GM21786 (cell line): ENCODE results near the gene NR2C2AP.
A peak's percentile ranks its signal among the peaks of the same experiment; 100 is the strongest.

ENCODE experiments used
- ATAC-seq: cut with Tn5 transposase; IDR thresholded peaks from one replicate; pipeline ENCODE4 v1.9.1; 2021; ENCODE audit not compliant: unreplicated experiment

Gene NR2C2AP

DNA sequence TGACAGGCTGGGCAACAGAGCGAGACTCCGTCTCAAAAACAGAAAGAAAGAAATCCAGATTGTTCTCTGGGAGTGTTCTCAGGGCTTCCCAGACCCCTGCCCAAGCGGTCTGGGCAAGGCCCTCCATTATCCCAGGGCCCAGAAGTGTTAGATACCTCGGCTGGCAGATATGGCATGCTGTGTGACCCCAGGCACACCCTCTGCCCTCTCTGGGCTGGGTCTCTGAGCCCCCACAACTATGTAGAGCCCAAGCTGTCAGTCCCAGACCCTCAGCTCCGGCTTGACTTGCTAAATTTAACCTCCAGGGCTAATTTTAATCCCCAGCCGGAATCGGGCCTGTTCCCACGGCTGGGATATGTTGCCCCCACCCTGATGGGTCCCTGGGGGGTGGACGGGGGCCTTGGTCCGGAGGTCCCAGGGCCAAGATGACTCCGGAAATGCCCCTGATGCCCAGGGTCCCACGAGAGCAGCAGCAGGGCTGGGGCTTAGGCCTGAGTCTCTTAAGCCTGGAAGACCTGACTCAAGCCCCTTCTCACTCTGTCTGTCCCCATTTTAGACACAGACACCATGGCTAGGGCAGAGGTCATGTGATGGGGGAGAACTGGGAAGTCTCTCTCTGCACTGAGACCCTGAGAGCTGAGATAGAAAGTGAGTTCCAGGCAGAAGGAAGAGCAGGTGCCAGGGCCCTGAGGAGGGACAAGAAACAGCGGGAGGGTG, 50.4 kb downstream of the NR2C2AP start:
- no peak for ATAC-seq

DNA sequence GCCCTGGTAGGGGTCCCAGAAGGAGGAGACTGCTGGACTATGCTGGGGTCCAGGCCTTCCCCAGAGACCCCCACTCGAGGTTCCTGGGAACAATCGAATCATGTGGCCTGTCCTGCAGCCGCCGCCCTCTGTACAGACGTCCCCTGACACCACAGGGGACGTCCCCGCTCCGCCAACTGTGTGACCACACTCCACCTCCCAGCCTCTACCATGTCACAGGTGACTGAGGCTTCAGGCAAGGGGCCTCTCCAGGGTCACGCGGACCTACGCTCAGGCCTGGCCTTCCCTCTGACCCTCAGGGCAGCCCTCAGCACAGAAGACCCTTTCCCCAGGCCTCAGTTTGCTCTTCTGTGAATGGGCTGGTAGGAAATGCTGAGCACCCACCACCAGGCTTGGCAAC, 51.8 kb downstream of the NR2C2AP start:
- peak; percentile 79 for ATAC-seq
